Measurements from ENCODE around the gene PTPN9.
"Not testable (repeated sequence)": the region's sequence is repeated elsewhere in the genome, so short reads cannot be mapped to it uniquely, and the experiment has no call there.

The PTPN9 gene

GRCh38 chr15:75530169-75530568, 48.9 kb downstream of the PTPN9 start:
- DNase-seq (ENCODE audit: low read depth) = no peak

- DNase-seq (ENCODE audit: low read depth) = not testable (repeated sequence)
Observed at GRCh38 chr15:75525756-75526155, 53.4 kb downstream of the PTPN9 start.

GRCh38 chr15:75523011-75523410, 56.1 kb downstream of the PTPN9 start:
- DNase-seq (ENCODE audit: low read depth) = no peak

- DNase-seq (ENCODE audit: low read depth) = no peak
Observed at GRCh38 chr15:75517233-75517632, 61.9 kb downstream of the PTPN9 start.

GRCh38 chr15:75508840-75509532, 70.1 kb downstream of the PTPN9 start:
- no peak for DNase-seq (ENCODE audit: low read depth)

GRCh38 chr15:75502360-75502759, 76.8 kb downstream of the PTPN9 start:
- no peak for DNase-seq (ENCODE audit: low read depth)

- DNase-seq (ENCODE audit: low read depth) = no peak
Observed at GRCh38 chr15:75493732-75494131, 85.4 kb downstream of the PTPN9 start.

- no peak for DNase-seq (ENCODE audit: low read depth)
Observed at GRCh38 chr15:75483961-75484360, 95.2 kb downstream of the PTPN9 start.

GRCh38 chr15:75483556-75483955, 95.6 kb downstream of the PTPN9 start:
- not testable (repeated sequence) for DNase-seq (ENCODE audit: low read depth)

GRCh38 chr15:75483106-75483505, 96.0 kb downstream of the PTPN9 start:
- DNase-seq (ENCODE audit: low read depth) = no peak

- DNase-seq (ENCODE audit: low read depth) = not testable (repeated sequence)
Observed at GRCh38 chr15:75480463-75480862, 98.7 kb downstream of the PTPN9 start.

GRCh38 chr15:75479670-75480069, 99.4 kb downstream of the PTPN9 start:
- no peak for DNase-seq (ENCODE audit: low read depth)

- DNase-seq (ENCODE audit: low read depth) = not testable (repeated sequence)
Observed at GRCh38 chr15:75477094-75477493, 102.0 kb downstream of the PTPN9 start.

GRCh38 chr15:75468913-75469598, 110.1 kb downstream of the PTPN9 start:
- DNase-seq (ENCODE audit: low read depth) = no peak

- no peak for DNase-seq (ENCODE audit: low read depth)
Observed at GRCh38 chr15:75460646-75461045, 118.5 kb downstream of the PTPN9 start.

- DNase-seq (ENCODE audit: low read depth) = no peak
Observed at GRCh38 chr15:75459581-75459980, 119.5 kb downstream of the PTPN9 start.

- DNase-seq (ENCODE audit: low read depth) = no peak
Observed at GRCh38 chr15:75456710-75457109, 122.4 kb downstream of the PTPN9 start.

- DNase-seq (ENCODE audit: low read depth) = no peak
Observed at GRCh38 chr15:75455982-75456531, 123.1 kb downstream of the PTPN9 start.

- DNase-seq (ENCODE audit: low read depth) = peak; percentile 75
Observed at GRCh38 chr15:75455424-75455981, 123.6 kb downstream of the PTPN9 start.

- DNase-seq (ENCODE audit: low read depth) = peak; percentile 75
Observed at GRCh38 chr15:75454471-75455378, 124.4 kb downstream of the PTPN9 start.

GRCh38 chr15:75453703-75454470, 125.2 kb downstream of the PTPN9 start:
- peak; percentile 91 for DNase-seq (ENCODE audit: low read depth)

Data from stimulated activated CD8-positive, alpha-beta memory T cell treated with anti-CD3 and anti-CD28 coated beads, Interleukin-12 subunit alpha, Interleukin-12 subunit beta, amount 100 ng/mL, for 4 hours (primary cell).